IMR-90 (cell line): ENCODE measurements around the gene ZNF831. TPM values are rescaled to one million over a fixed set of nuclear protein-coding genes. Genes with fewer than 3 reads are reported as not detected.

Experiments used
- ATAC-seq: fragments of 200-7000 bp; cut with Tn5 transposase; 2 replicates; pipeline ENCODE4 v1.9.1; 2020; ENCODE audit warnings: low read depth, mild to moderate bottlenecking, moderate library complexity
- BruUV-seq: library from RNA; stranded (reverse); fragments of 400-500 nt; replicated peaks from 2 replicates; lab custom pipeline; 2021; lab: Mats Ljungman, UMichigan
- CTCF ChIA-PET: fragments of 300-600 bp; formaldehyde crosslinking; extraction: SDS; loops from one replicate; lab custom pipeline; 2021; ENCODE audit warnings: antibody characterized with exemption; lab: Yijun Ruan, JAX
- POLR2A ChIA-PET: fragments of 300-600 bp; sonication (Branson Sonifier 250); formaldehyde crosslinking; loops from one replicate; lab custom pipeline; 2022; ENCODE audit warnings: antibody characterized with exemption; ENCODE audit not compliant: unreplicated experiment; lab: Charles Lee
- DNase-seq: peaks from one replicate; pipeline ENCODE4 v3.0.0; 2013
- H2AFZ ChIP-seq: replicated peaks from 2 replicates; pipeline ENCODE3; 2013; ENCODE audit warnings: low read length, mild to moderate bottlenecking; ENCODE audit not compliant: poor library complexity
- H2AK5ac ChIP-seq: 2 replicates; pipeline ENCODE4 v1.6.1; 2013; ENCODE audit warnings: low read depth, low read length, inconsistent platforms
- H2AK9ac ChIP-seq: replicated peaks from 2 replicates; pipeline ENCODE3; 2013; ENCODE audit warnings: mild to moderate bottlenecking, low read depth, low read length, moderate library complexity; ENCODE audit not compliant: poor library complexity
- H2BK120ac ChIP-seq: 2 replicates; pipeline ENCODE4 v1.6.1; 2013; ENCODE audit warnings: low read depth, low read length, inconsistent platforms
- H2BK15ac ChIP-seq: 3 replicates; pipeline ENCODE4 v1.6.1; 2013; ENCODE audit warnings: low read depth, low read length, inconsistent platforms
- H2BK20ac ChIP-seq: 2 replicates; pipeline ENCODE4 v1.6.1; 2013; ENCODE audit warnings: low read depth, mild to moderate bottlenecking, inconsistent platforms, low read length, moderate library complexity
- H2BK5ac ChIP-seq: 2 replicates; pipeline ENCODE4 v1.6.1; 2013; ENCODE audit warnings: mild to moderate bottlenecking, low read depth, low read length, inconsistent platforms; ENCODE audit not compliant: poor library complexity, severe bottlenecking
- H3K14ac ChIP-seq: replicated peaks from 2 replicates; pipeline ENCODE4 v1.6.1; 2013; ENCODE audit warnings: low read depth, low read length, inconsistent platforms
- H3K18ac ChIP-seq: 2 replicates; pipeline ENCODE4 v1.6.1; 2013; ENCODE audit warnings: low read depth, low read length, control low read depth
- H3K23ac ChIP-seq: 2 replicates; pipeline ENCODE4 v1.6.1; 2013; ENCODE audit warnings: low read depth, low read length, inconsistent platforms
- H3K27ac ChIP-seq: 2 replicates; pipeline ENCODE4 v1.5.1; 2013; ENCODE audit warnings: mild to moderate bottlenecking, control low read depth, low read length; ENCODE audit not compliant: insufficient read depth
- H3K27me3 ChIP-seq: 2 replicates; pipeline ENCODE4 v1.6.1; 2013; ENCODE audit warnings: low read length; ENCODE audit not compliant: control insufficient read depth, insufficient read depth
- H3K36me3 ChIP-seq: 2 replicates; pipeline ENCODE4 v1.6.1; 2013; ENCODE audit warnings: low read length, mixed read lengths; ENCODE audit not compliant: control insufficient read depth, insufficient read depth
- H3K4ac ChIP-seq: 2 replicates; pipeline ENCODE4 v1.6.1; 2013; ENCODE audit warnings: low read depth, low read length, inconsistent platforms
- H3K4me1 ChIP-seq: 2 replicates; pipeline ENCODE4 v1.6.1; 2013; ENCODE audit warnings: low read length, mixed read lengths; ENCODE audit not compliant: control insufficient read depth, insufficient read depth
- H3K4me2 ChIP-seq: 2 replicates; pipeline ENCODE4 v1.6.1; 2013; ENCODE audit warnings: low read depth, mild to moderate bottlenecking, control low read depth, low read length, moderate library complexity
- H3K4me3 ChIP-seq: 2 replicates; pipeline ENCODE4 v1.5.1; 2013; ENCODE audit warnings: low read depth, mild to moderate bottlenecking, control low read depth, low read length, moderate library complexity; ENCODE audit not compliant: insufficient read depth
- H3K56ac ChIP-seq: 2 replicates; pipeline ENCODE4 v1.6.1; 2013; ENCODE audit warnings: low read length, inconsistent platforms; ENCODE audit not compliant: insufficient read depth; ENCODE audit errors: extremely low read depth
- H3K79me1 ChIP-seq, 2 experiments: 2 replicates each; pipeline ENCODE4 v1.6.1; 2013; ENCODE audit warnings: low read length in 2 of 2, inconsistent platforms in 1 of 2, low read depth in 1 of 2
- H3K9ac ChIP-seq: 2 replicates; pipeline ENCODE4 v1.6.1; 2013; ENCODE audit warnings: low read depth, low read length, control low read depth
- H3K9me1 ChIP-seq: 2 replicates; pipeline ENCODE4 v1.6.1; 2013; ENCODE audit warnings: low read length, inconsistent platforms; ENCODE audit not compliant: insufficient read depth
- H3K9me3 ChIP-seq: 2 replicates; pipeline ENCODE4 v1.6.1; 2013; ENCODE audit warnings: low read length; ENCODE audit not compliant: control insufficient read depth, insufficient read depth
- H4K20me1 ChIP-seq: 2 replicates; pipeline ENCODE4 v1.6.1; 2013; ENCODE audit warnings: low read length, inconsistent platforms; ENCODE audit not compliant: insufficient read depth
- H4K5ac ChIP-seq: 2 replicates; pipeline ENCODE4 v1.6.1; 2013; ENCODE audit warnings: mild to moderate bottlenecking, low read depth, low read length, control low read depth
- H4K8ac ChIP-seq, 2 experiments: 2 replicates each; pipeline ENCODE4 v1.6.1; 2013; ENCODE audit warnings: low read depth in 2 of 2, low read length in 2 of 2, control low read depth in 1 of 2, inconsistent platforms in 1 of 2
- H4K91ac ChIP-seq: 2 replicates; pipeline ENCODE4 v1.6.1; 2013; ENCODE audit warnings: low read depth, low read length, inconsistent platforms; ENCODE audit not compliant: insufficient read depth
- BHLHE40 ChIP-seq: fragments of 150-350 bp; IDR thresholded peaks from 2 replicates; pipeline ENCODE4 v1.6.1; 2016; ENCODE audit warnings: mild to moderate bottlenecking, low read depth, low read length
- CEBPB ChIP-seq: IDR thresholded peaks from 2 replicates; pipeline ENCODE4 v1.6.1; 2012; ENCODE audit warnings: low read depth, low read length, improper control_type of control experiment
- MAFK ChIP-seq: IDR thresholded peaks from 2 replicates; pipeline ENCODE4 v1.6.1; 2012; ENCODE audit warnings: low read depth, low read length, improper control_type of control experiment
- MAZ ChIP-seq: IDR thresholded peaks from 2 replicates; pipeline ENCODE4 v1.6.1; 2012; ENCODE audit warnings: low read depth, mild to moderate bottlenecking, low read length, improper control_type of control experiment, moderate library complexity, borderline replicate concordance
- MXI1 ChIP-seq: IDR thresholded peaks from 2 replicates; pipeline ENCODE4 v1.6.1; 2012; ENCODE audit warnings: low read depth, mild to moderate bottlenecking, low read length, moderate library complexity, borderline replicate concordance
- USF2 ChIP-seq: fragments of 150-350 bp; IDR thresholded peaks from 2 replicates; pipeline ENCODE4 v1.6.1; 2017; ENCODE audit warnings: mild to moderate bottlenecking, antibody characterized with exemption, low read length, low read depth
- WGBS, 2 experiments: methylation state at CpG; one replicate each; pipeline versions ENCODE4 v1.1.5 to v1.1.7; 2013; ENCODE audit warnings: missing lambda C conversion rate in 2 of 2; ENCODE audit not compliant: insufficient read length in 1 of 2; ENCODE audit errors: extremely low coverage in 2 of 2; 5-methylcytosine and 5-hydroxymethylcytosine counted together
- dilution Hi-C: fragments of 300-500 bp; cut with HindIII; formaldehyde crosslinking; loops from one replicate; pipeline ENCODE4 v1.14.3; 2018; ENCODE audit warnings: low sequenced_read_pairs; ENCODE audit not compliant: unreplicated experiment
- in situ Hi-C: fragments of 300-500 bp; cut with MboI; formaldehyde crosslinking; loops from 3 replicates; pipeline ENCODE4 v1.14.3; 2019; ENCODE audit warnings: low sequenced_read_pairs, inconsistent platforms, mixed read lengths
- intact Hi-C: fragments of 100-400 bp; cut with micrococcal nuclease; formaldehyde crosslinking; loops from 2 replicates; pipeline ENCODE4 v1.10.0; 2022
- polyA plus RNA-seq, 3 experiments: library from polyadenylated mRNA; depleted of rRNA; stranded (reverse); fragments of >200 nt; gene quantifications; 2 replicates each; pipeline ENCODE4 v1.2.3, GENCODE V29; 2012; ENCODE audit warnings: low replicate concordance in 1 of 3
- total RNA-seq: library from RNA; depleted of rRNA; stranded (reverse); fragments of >200 nt; gene quantifications from 2 replicates; pipeline ENCODE4 v1.2.3, GENCODE V29; 2012

The ZNF831 gene
- total and polyA plus RNA-seq, 2 of the 4 experiments (the other 2 are of a cell fraction) = not detected

- in situ Hi-C loops (no loop called here), dilution Hi-C loops (no loop called here), intact Hi-C loops (no loop called here)
- Histone ChIP-seq H2AK5ac (no peak overlapping the region), H2AK9ac (no peak overlapping the region), H3K14ac (no peak overlapping the region), H3K18ac (no peak overlapping the region), H4K91ac (no peak overlapping the region), H3K27me3 (peaks cover 4% of the 10 kb centered on the region; the same call in 1 of the 2 replicates), H3K4me1 (no peaks in the 10 kb centered on the region), H2BK20ac (no peak overlapping the region), H2BK15ac (no peak overlapping the region), H3K56ac (no peak overlapping the region), H3K36me3 (no peaks in the 10 kb centered on the region), H3K4ac (no peak overlapping the region), H3K23ac (no peak overlapping the region), H3K79me1 (no peaks in the 10 kb centered on the region), H2BK5ac (no peak overlapping the region), H4K20me1 (no peaks in the 10 kb centered on the region), H3K27ac (no peak overlapping the region), H3K4me2 (no peak overlapping the region), H4K8ac (no peak overlapping the region), H3K4me3 (no peak overlapping the region), H2BK120ac (no peak overlapping the region), H4K5ac (no peak overlapping the region), H3K9me3 (no peaks in the 10 kb centered on the region), H3K9me1 (no peaks in the 10 kb centered on the region), H2AFZ (no peak overlapping the region), H3K9ac (no peak overlapping the region)
- no CpG with 5 or more reads among the region's 7 CpGs for WGBS, 2 experiments
- TF ChIP-seq MAZ = no peak
- no peak for TF ChIP-seq BHLHE40
- no peak for TF ChIP-seq USF2
- no peak for TF ChIP-seq MXI1
- TF ChIP-seq MAFK = no peak
- TF ChIP-seq CEBPB = no peak
- ChIA-PET POLR2A (no interaction called here), CTCF (interaction anchor here (0.5 kb wide), 1 partner anchor 15 kb away, joined by 3 read pairs; no protein-coding TSS in a partner anchor)
- no peak for DNase-seq
- no TSS peak for BruUV-seq
- ATAC-seq = no peak
These were observed 43.1 kb upstream of the ZNF831 start for GRCh38 chr20:59120491-59120890.
